DMS53 treated with DMSO at 0.1 percent for 48 hours (cell line): ENCODE results near the gene HOXA3.

Experiments
- DNase-seq: peaks from one replicate; lab custom pipeline; 2025; ENCODE audit not compliant: unreplicated experiment; lab: John Stamatoyannopoulos, UW

HOXA3 gene

DNA sequence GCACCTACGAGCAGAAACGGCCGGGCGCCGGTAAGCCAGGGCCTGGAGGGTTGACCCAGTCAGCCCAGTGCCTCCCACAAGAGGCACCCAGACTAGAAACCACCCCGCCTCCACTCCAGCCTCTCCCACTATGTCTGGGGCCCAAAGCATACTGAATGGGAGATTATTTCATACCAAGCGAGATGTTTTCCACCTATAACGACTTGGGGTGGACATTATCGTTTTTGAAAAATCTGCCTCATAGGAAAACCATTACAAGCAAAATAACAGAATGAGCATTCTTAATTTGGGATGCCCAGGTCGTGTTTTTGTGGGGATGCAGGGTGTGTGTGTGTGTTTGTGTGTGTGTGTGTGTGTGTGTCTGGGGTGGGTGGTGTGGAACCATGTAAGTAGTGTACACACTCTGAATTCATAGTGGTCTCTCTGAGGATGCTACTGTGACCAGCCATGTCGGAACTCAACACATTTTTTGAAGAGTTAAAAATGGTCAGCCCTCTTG is 6.4 kb downstream of the HOXA3 start:
- DNase-seq: no peak

DNA sequence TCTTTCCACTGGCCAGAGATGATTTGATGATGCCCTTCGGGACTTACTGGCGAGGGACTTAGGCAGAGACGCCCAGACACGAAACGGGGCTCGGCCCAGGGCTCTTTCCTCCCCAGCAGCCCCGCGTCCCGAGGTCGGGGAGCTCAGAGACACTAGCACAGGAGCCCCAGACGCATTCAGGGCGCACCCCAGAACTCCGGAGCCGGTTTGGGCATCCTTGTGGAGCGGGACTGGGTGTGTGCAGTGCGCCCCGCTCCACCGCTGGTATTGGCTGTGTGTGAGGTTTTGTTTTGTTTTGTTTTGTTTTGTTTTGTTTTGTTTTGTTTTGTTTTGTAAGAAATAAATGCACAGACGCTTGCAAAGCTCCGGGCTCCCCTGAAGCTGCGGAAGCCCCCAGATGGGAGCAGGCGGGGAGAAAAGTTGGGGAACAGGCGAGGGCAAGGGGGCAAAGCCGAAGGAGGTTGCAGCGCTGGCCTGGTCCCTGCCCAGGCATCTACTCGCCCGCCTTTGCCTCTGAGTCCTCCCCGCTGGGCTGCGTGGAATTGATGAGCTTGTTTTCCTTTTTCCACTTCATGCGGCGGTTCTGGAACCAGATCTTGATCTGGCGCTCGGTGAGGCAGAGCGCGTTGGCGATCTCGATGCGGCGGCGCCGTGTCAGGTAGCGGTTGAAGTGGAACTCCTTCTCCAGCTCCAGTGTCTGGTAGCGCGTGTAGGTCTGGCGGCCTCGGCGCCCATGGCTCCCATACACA is 7.0 kb downstream of the HOXA3 start:
- DNase-seq: no peak

DNA sequence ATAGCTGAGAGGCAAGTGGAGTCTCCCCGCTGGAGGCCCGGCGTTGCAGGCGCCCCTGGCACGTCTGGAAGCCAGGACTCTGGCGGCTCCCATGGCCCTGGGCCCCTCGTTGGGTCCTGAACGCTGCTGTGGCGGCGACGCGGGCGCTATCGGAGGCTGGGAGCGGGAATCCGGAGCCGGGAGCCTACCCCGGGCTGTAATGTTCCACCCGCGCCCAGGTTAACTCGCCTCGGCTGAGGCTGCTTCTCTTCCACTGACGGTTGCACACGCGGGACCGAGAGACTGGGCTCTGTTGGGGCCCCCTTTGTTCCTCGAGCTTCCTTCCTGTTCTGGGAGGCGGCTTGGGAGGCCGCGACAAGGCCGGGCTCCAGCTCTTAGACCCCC is 7.6 kb downstream of the HOXA3 start:
- DNase-seq: peak; percentile 37

DNA sequence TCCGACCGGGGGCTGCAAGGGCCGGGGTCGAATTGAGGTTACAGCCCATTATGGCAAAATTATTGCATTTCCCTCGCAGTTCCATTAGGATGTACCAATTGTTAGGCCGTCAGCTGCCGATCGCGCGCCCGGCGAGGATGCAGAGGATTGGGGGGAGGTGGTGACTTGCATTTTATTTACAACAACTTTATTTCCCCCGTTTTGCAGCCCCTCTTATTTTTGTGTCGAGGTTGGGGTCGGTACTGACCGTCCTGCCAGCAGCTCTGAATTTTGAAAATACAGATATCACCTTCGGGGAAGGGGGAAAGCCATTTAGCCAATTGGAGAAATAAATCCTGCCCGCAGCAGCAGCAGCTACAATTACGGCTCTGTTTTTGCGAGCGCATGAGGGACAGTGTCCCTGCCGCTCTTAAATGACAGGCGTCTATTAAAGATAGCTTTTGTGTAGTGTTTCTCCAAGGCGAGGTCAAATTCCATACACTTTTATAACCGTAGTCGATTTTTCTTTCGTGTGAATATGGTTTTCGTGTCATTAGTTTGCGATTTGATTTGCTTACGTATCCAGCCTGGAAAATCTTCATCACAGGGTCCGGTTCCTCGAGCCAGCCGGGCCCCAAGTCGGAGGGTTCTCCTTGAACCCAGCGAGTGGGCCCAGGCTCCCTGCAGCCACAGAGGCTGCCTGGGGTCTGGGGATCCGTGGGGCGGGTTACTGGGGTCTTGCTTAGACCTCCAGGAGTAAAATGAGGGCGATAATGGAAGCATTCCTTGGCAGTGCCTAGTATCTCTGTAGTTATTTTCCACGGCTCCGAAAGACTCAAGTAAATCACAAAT is 8.2 kb downstream of the HOXA3 start:
- peak; percentile 39 for DNase-seq

DNA sequence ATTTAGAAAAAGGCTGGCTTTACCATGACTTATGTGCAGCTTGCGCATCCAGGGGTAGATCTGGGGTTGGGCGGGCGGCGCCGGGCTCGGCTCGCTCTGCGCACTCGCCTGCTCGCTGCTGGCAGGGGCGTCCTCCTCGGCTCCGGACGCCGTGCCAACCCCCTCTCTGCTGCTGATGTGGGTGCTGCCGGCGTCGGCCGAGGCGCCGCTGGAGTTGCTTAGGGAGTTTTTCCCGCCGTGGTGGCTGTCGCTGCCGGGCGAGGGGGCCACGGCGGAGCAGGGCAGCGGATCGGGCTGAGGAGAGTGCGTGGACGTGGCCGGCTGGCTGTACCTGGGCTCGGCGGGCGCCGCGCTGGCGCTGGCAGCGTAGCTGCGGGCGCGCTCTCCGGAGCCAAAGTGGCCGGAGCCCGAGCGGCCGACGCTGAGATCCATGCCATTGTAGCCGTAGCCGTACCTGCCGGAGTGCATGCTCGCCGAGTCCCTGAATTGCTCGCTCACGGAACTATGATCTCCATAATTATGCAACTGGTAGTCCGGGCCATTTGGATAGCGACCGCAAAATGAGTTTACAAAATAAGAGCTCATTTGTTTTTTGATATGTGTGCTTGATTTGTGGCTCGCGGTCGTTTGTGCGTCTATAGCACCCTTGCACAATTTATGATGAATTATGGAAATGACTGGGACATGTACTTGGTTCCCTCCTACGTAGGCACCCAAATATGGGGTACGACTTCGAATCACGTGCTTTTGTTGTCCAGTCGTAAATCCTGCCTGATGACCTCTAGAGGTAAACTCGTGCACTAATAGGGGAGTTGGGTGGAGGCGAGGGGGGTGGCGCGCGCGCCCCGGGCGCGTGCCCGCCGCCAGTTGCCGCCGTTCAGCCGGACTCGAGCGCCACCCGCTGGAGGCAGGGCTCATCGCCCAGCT is 9.1 kb downstream of the HOXA3 start, which contains the start of gene HOXA5:
TSS of gene HOXA5 (minus strand) at position 659 of the 927 bp plus-strand sequence. CDS start at position 585, 74 bp downstream.
- DNase-seq: peak; percentile 96

DNA sequence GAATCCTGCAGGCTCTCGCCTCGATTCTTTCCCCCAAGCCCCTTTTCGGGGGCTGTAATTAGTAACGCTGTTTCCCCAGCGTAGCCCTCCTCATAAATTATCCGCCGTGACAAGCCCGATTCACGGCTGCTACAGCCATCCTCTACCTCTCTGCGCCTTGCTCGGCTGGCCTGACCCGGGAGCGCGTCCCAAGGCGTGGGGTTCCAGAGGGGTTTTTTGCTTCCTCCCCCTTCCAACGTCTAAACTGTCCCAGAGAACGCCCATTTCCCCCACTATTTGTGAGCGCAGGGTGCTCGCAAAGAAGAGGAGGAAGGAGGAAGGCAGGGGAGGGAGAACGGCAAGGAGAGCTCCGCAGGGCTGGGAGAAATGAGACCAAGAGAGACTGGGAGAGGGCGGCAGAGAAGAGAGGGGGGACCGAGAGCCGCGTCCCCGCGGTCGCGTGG is 9.8 kb downstream of the HOXA3 start:
- DNase-seq: no peak

DNA sequence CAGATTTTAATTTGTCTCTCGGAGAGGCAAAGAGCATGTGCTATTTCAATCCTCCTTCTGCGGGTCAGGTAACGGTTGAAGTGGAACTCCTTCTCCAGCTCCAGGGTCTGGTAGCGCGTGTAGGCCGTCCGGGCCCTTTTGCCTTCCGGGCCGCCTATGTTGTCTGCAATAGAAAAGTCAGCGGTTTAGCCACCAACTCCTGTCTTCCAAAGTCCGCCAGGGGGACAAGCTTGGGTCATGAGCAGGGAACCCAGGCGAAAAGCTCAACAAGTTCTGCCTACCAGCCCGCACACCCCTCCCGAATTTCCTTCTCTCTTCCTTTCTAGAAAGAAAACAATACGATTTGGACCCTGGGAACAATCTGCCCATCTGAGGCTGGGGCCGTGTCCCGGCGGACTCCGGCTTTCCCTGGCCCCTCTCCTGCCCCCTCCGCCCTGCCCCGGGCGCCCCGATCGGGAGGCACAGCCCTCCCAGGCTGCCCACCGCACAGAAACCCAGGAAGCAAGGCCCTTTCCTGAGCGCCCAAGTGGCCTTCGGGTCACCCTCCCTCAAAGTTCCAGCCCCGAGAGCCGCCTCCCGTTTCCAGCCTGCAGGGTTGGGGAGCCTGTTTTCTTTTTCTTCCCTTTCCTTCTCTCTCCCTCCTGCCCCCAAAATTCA is 10.3 kb downstream of the HOXA3 start:
- no peak for DNase-seq

DNA sequence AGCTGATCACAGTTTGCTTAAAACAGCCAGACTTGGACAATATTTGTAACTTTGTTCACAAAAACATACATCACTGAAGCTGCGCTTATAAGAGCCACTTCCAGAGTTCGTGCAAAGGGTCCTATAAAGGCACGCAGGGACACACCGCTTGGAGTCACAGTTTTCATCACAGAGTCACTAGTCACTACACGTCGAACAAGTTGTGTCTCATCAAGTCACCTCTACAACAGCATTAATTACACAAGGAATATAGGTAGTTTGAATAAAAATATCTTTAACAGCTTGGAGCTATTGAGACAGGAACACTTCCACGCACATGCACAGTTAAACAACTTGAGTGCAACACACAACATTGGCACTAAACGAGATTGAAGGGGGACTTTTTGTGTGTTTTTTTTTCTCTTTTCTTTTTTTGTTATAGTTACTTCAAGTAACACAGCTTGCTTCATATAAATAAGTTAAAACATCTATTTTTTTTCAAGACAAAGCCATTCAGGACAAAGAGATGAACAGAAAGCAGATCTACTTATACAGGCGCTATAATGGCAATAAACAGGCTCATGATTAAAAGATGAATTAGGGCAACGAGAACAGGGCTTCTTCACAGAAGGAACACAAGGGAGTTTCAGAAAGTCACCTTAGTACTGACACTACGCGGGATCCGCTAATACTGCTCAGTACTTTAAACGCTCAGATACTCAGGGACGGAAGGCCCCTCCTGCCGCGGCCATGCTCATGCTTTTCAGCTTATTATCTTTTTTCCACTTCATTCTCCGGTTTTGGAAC is 11.1 kb downstream of the HOXA3 start:
- DNase-seq: no peak

DNA sequence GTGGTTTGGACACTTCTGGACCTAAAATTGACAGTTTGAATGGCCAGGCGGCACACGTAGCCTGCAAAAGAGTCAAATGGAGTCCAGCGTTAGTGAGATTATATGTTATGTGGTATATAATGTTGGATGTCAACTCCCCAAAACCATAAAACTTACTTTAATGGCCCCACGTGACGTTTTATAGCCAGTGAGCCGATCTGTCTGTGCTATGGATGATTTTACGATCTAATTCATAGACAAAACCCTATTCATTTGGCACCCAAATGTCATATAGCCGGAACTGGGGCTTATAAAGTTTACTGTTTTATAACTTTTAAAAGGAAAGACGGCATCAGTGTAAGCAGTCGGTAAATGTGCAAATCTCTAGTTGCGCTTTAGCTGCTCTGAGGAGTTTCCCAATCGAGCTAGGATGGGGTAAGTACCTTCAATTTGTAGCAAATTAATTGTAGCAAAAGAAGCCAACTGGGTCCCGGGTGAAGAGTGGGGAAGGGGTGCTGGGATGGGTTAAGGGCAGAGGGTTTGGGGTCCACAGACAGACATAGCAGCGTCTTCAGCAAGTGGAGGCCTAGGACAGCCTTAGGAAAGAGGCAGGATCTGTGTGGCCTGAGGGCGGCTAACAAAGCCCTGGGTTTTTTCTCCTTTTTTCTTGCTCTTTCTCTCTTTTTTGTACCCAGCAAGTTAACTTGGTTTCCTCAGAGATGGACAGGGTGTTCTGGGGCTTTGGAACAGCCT is 12.1 kb downstream of the HOXA3 start:
- no peak for DNase-seq

DNA sequence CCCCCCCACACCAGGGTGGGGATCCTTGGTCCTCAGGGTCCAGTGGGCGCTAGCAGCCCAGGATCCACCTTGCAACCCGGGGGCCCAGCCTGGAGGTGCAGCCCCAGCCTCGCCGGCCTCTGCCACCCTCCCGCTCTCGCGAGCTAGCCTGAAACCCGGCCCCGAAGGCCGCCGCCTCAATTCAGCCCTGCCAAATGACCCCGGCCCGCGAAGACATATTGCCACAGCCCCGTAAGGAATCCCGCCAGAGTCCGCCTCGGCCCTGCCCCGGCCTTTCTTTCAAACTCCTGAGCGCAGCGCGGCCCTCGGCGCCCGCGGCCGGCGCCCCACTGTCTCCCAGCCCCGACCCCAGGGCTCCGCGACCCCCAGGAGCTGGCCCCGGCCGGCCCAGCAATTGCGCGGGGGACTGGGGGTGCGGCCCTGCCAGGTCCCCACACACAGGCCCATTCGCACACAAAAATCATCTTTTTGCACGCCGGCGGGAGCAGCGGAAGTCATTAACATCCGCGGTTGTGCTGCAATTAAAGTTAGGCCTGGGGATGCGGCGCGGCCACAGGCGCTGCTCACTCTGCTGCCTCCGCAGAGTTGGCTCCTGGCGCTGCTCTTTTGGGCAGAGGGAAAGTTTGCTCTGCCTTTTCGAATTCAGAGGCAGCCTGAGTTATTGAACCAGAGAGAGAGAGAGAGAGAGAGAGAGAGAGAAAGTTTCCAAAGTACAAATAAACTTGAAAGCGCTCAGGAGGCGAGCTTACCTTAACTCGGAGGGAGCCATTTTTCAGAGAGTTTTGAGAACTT is 12.9 kb downstream of the HOXA3 start:
- DNase-seq: no peak

DNA sequence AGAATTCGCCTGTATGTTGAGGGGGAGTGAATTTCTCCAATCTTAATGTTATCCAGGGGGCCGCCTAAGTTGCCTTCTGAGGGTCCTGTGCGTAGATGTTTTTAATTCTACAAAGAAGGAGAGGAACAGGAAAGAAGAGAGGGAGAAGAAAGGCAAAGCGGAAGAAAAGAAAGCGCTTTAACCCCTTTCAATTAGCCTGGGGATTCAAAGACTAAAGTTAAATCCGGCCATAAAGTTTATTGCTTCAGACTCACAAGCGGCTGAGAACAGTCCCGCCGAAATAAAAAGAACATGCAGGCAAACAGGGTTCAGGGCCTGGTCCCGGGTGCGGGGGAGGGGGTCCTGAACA is 13.4 kb downstream of the HOXA3 start:
- no peak for DNase-seq

DNA sequence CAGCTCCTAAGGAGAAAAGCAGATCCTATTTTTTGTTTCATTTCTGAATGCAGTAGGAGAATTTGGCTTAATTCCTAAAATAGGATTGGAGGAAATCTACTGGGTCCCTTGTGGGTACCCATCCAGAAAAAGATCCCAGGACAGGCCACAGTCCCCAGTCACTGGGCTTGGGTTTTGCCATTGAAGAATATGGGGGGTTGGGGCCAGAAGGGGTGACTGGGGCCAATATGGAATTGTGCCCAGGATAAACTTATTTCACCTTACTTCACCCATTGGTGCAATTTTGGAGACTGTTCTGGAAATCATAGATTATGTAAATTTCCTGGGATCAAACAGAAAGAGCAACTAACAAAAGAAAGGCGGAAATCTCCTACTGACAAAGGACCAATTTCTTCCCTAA is 13.9 kb downstream of the HOXA3 start:
- DNase-seq: no peak

DNA sequence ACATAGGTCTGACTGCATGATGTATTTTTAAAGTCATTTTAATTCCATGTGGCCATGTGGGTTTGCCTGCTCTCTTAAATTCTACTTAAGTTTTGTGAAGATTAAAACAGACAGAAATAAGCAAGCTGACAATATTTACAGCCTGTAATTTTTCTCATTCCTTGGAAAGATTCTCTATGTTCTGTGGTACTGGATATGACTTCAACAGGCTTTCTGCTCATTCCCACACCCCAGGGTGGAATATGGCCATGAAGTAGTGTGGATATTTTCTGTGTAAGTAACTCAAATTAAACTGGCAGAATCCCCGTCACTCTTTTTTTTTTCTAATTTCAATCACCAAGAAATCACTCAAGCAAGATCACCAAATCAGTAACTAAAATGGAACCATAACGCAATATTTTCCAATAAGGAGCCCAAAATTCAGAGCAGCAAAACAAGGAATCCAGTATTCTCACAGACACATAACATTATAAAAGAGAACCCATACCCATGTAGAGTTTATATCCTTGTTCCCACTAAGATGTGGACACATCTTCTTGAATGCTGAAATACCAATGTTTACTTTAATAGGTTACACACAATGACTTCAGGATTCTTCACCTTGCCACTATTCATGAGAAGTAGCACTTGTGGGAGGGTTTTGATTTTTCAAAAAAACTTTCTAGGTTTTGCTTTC is 14.6 kb downstream of the HOXA3 start:
- DNase-seq: no peak

DNA sequence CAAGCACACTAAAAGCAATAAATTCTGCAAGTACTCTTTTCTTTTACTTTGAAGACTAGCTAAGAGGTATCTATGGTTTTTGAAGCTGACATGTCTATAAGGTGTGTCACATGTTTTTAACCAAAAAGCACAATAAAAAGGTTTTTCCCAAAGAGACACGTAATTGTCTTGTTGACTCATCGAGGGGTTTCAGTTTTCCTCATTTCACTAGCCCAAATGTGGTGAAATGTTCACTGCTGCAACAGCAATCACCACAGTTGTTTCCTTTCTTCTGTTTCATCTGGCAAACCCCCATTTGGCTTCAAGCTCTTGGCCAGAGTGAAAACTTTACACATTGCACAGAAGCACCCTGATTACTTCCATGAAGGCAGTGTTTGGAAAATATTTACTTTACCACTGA is 18.0 kb downstream of the HOXA3 start:
- no peak for DNase-seq

DNA sequence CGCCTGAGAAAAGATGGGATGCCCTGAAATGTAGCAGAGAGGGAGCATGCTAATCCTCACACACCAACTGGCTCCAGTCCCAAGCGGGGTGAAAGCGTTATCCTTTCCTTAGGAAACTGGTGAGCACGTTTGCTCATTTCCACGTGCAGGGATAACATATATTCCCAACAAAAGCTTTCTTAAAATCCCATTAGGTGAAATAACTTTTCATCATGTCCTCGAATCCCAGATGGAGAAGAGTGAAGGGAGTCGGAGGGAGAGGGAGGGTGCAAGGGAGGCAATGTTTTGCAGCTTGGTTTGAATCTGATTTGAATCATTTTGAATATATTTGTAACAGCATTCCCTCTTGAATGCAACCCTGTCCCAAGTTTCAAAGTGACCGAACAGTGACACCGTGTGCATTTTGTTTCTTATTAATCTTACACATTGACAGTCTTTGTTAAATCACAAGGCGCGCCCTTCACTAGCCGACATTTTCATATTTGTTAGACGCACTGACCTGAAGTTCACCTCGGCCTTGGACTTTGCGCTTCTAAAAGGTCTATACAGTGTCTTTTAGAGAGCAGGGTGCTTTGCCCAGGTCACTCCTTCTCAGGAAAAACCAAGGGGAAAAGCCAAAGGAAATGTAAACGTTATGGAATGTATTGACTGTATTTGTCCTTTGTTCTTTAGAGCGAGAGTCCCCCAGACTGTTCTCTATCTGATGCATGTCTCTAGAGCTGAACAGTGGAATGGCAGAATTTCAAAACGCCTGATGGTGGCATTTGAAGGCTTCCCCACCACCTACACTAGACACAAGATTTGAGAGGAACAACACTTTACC is 18.8 kb downstream of the HOXA3 start:
- DNase-seq: no peak

DNA sequence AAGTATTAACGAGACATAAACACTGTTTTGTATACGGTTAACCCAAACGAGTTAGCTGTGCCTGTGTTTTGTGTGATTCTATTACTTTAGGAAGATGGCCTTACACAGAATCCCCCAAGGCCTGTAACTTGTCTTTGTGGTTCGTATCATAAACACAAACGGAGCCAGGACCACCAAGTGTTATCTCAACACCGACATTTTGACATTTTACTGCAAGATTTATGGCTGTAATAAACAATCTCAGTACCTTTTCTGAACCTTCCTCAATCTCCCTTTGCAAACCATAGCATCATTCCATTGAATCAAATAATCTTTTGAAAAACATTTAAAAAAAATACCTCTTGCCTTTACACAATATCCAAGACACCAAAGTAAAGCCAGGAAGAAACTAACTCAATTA is 19.4 kb downstream of the HOXA3 start:
- DNase-seq: no peak

DNA sequence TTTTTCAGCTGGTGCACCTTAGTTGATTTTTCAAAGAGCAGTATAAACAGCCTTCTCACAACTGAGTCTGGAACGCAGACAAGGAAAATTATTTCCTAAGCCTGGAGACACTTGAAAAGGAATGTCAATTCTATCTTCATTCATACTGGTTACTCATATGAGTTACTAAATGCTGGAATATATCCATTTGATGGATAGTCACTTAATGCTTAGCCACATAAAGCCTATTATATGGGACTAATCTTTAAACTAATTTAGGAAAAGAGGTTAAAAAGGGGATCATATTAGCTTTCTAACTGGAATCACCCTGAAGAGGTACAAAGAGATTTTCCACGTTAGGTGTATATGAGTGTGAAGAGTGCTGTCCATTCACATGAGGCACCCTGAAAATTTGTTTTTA is 20.2 kb downstream of the HOXA3 start:
- no peak for DNase-seq
